HCT116 (cell line): ENCODE measurements around the gene ZNF570. TPM values are rescaled to one million over a fixed set of nuclear protein-coding genes. Genes with fewer than 3 reads are reported as not detected.

Experiments
- ATAC-seq: fragments of 200-7000 bp; cut with Tn5 transposase; 2 replicates; pipeline ENCODE4 v1.9.1; 2020; ENCODE audit warnings: mild to moderate bottlenecking, moderate library complexity
- BruUV-seq: library from RNA; stranded (reverse); fragments of 400-500 nt; replicated peaks from 2 replicates; lab custom pipeline; 2021; lab: Mats Ljungman, UMichigan
- CTCF ChIA-PET: fragments of 300-600 bp; sonication (Branson Sonifier 250); formaldehyde crosslinking; loops from one replicate; lab custom pipeline; 2021; ENCODE audit warnings: antibody characterized with exemption; lab: Charles Lee
- POLR2A ChIA-PET: fragments of 300-600, 350-600 bp; sonication (Branson Sonifier 250); formaldehyde crosslinking; loops from one replicate; lab custom pipeline; 2021; ENCODE audit warnings: antibody characterized with exemption; lab: Charles Lee
- RAD21 ChIA-PET, 2 experiments: fragments of 300-600 bp; sonication (Branson Sonifier 250); formaldehyde crosslinking; loops; one replicate each; lab custom pipeline; 2023; ENCODE audit warnings: low total read pairs in 2 of 2; ENCODE audit not compliant: uncharacterized antibody in 2 of 2, unreplicated experiment in 2 of 2, low non-redundant PET in 1 of 2; lab: Charles Lee
- DNase-seq: peaks from one replicate; pipeline ENCODE4 v3.0.0-alpha.2; 2010; ENCODE audit warnings: low read depth, low spot score
- H2AFZ ChIP-seq: fragments of 200-600 bp; shearing (Covaris generic), sonication (generic); 2 replicates; pipeline ENCODE4 v1.6.1; 2017; ENCODE audit warnings: low read depth, mixed run types, mixed read lengths, antibody characterized with exemption, low read length; ENCODE audit not compliant: poor library complexity, severe bottlenecking
- H3K27ac ChIP-seq: 2 replicates; pipeline ENCODE4 v1.5.1; 2012; ENCODE audit warnings: low read depth, low read length
- H3K27me3 ChIP-seq: fragments of 200-600 bp; sonication (generic); 2 replicates; pipeline ENCODE4 v1.6.1; 2016; ENCODE audit warnings: mixed run types, low read length, mixed read lengths; ENCODE audit not compliant: insufficient read depth
- H3K36me3 ChIP-seq, 2 experiments: fragments of 200-500 bp in 1 of 2; fragments of 200-600 bp in 1 of 2; sonication (Bioruptor generic) in 1 of 2; sonication (generic) in 1 of 2; 2 replicates each; pipeline versions ENCODE4 v1.5.1 to v1.6.1; 2014 to 2016; ENCODE audit warnings: low read length in 2 of 2, inconsistent platforms in 1 of 2, mixed read lengths in 1 of 2, mixed run types in 1 of 2; ENCODE audit not compliant: insufficient read depth in 2 of 2, control insufficient read depth in 1 of 2
- H3K4me1 ChIP-seq, 2 experiments: fragments of 200-600 bp in 1 of 2; sonication (generic) in 1 of 2; 2 replicates each; pipeline versions ENCODE4 v1.5.1 to v1.6.1; 2012 to 2017; ENCODE audit warnings: low read length in 2 of 2, inconsistent platforms in 1 of 2, mild to moderate bottlenecking in 1 of 2, mixed read lengths in 1 of 2, mixed run types in 1 of 2, moderate library complexity in 1 of 2; ENCODE audit not compliant: insufficient read depth in 2 of 2, control insufficient read depth in 1 of 2
- H3K4me2 ChIP-seq: fragments of 200-600 bp; sonication (generic); 2 replicates; pipeline ENCODE4 v1.6.1; 2017; ENCODE audit warnings: mixed run types, low read length, mixed read lengths
- H3K4me3 ChIP-seq, 2 experiments: fragments of 200-600 bp in 1 of 2; sonication (generic) in 1 of 2; replicated peaks in 1 of 2; 2 replicates each; pipeline ENCODE4 v1.5.1; 2011 to 2016; ENCODE audit warnings: low read length in 2 of 2, control low read depth in 1 of 2, low read depth in 1 of 2, mild to moderate bottlenecking in 1 of 2, mixed read lengths in 1 of 2, mixed run types in 1 of 2
- H3K79me2 ChIP-seq: fragments of 200-600 bp; sonication (generic); 2 replicates; pipeline ENCODE4 v1.6.1; 2017; ENCODE audit warnings: mild to moderate bottlenecking, mixed run types, low read length, moderate library complexity, mixed read lengths; ENCODE audit not compliant: insufficient read depth
- H3K9ac ChIP-seq: fragments of 200-600 bp; sonication (generic); 2 replicates; pipeline ENCODE4 v1.6.1; 2016; ENCODE audit warnings: low read length, mixed read lengths
- H3K9me2 ChIP-seq: fragments of 200-600 bp; sonication (generic), shearing (Covaris generic); 2 replicates; pipeline ENCODE4 v1.6.1; 2017; ENCODE audit warnings: mixed run types, mild to moderate bottlenecking, moderate library complexity; ENCODE audit not compliant: insufficient read depth
- H3K9me3 ChIP-seq, 2 experiments: fragments of 200-500 bp in 1 of 2; fragments of 200-600 bp in 1 of 2; sonication (Bioruptor generic) in 1 of 2; sonication (generic) in 1 of 2; 2 replicates each; pipeline ENCODE4 v1.6.1; 2014 to 2017; ENCODE audit warnings: low read length in 2 of 2, mixed read lengths in 2 of 2, inconsistent platforms in 1 of 2, low read depth in 1 of 2, mild to moderate bottlenecking in 1 of 2, mixed run types in 1 of 2, moderate library complexity in 1 of 2; ENCODE audit not compliant: control insufficient read depth in 1 of 2, insufficient read depth in 1 of 2
- H4K20me1 ChIP-seq: fragments of 200-600 bp; sonication (generic), shearing (Covaris generic); 2 replicates; pipeline ENCODE4 v1.6.1; 2017; ENCODE audit warnings: mixed run types, mild to moderate bottlenecking, moderate library complexity; ENCODE audit not compliant: insufficient read depth
- CEBPB ChIP-seq: IDR thresholded peaks from 2 replicates; pipeline ENCODE4 v1.6.1; 2012; ENCODE audit warnings: low read depth
- EZH2 ChIP-seq: fragments of 200-600 bp; sonication (generic); IDR thresholded peaks from 2 replicates; pipeline ENCODE4 v1.6.1; 2017; ENCODE audit warnings: antibody characterized with exemption, mixed run types
- EZH2phosphoT487 ChIP-seq: fragments of 200-600 bp; IDR thresholded peaks from 2 replicates; pipeline ENCODE4 v1.6.1; 2018; ENCODE audit warnings: antibody characterized with exemption, borderline replicate concordance
- JUND ChIP-seq: IDR thresholded peaks from 2 replicates; pipeline ENCODE4 v1.6.1; 2012
- MAX ChIP-seq: IDR thresholded peaks from 2 replicates; pipeline ENCODE4 v1.6.1; 2012
- POLR2AphosphoS5 ChIP-seq: IDR thresholded peaks from 2 replicates; pipeline ENCODE4 v1.6.1; 2011; ENCODE audit warnings: mild to moderate bottlenecking, low read depth, low read length, moderate library complexity
- RAD21 ChIP-seq: IDR thresholded peaks from 2 replicates; pipeline ENCODE4 v1.6.1; 2012; ENCODE audit warnings: low read depth, mild to moderate bottlenecking
- SIN3A ChIP-seq: IDR thresholded peaks from 2 replicates; pipeline ENCODE4 v1.6.1; 2012; ENCODE audit warnings: low read depth
- SRF ChIP-seq: IDR thresholded peaks from 2 replicates; pipeline ENCODE4 v1.6.1; 2012; ENCODE audit warnings: low read depth
- TCF7L2 ChIP-seq: IDR thresholded peaks from 2 replicates; pipeline ENCODE4 v1.7.0; 2011; ENCODE audit warnings: borderline replicate concordance, inconsistent platforms; ENCODE audit not compliant: insufficient read depth, insufficient read length; ENCODE audit errors: extremely low read depth
- ZFX ChIP-seq: fragments of 450-650 bp; IDR thresholded peaks from 2 replicates; pipeline ENCODE4 v1.6.1; 2017
- intact Hi-C: fragments of 100-400 bp; cut with micrococcal nuclease; formaldehyde crosslinking; loops from 2 replicates; pipeline ENCODE4 v1.10.0; 2022
- total RNA-seq: library from RNA; stranded (reverse); gene quantifications from one replicate; pipeline ENCODE4 v1.2.1, GENCODE V29; 2021; ENCODE audit not compliant: unreplicated experiment
- TF ChIP-seq, protein P1 (sequence below): IDR thresholded peaks from 2 replicates; pipeline ENCODE4 v1.6.1; 2012; ENCODE audit warnings: low read depth

Gene ZNF570
- total RNA-seq, 1 experiment from 2014 or later, result not detected

DNA sequence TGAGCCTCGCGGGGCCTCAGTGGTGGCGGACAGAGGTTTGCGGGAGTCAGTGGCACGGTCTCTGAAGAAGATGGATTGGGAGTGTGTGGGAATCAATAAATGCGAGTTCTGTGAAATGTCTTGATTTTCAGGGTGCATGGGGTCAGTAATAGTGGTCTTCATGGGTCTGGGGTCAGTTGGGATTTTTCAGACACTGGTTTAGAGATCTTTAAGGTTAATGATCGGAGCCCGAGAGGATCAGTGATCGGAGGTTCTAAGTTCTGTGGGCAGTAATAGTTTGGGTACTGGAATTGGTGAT is 38.0 kb downstream of the ZNF570 start:
- TF ChIP-seq ZFX (no peak), POLR2AphosphoS5 (no peak), EZH2 (no peak), RAD21 (no peak), EZH2phosphoT487 (no peak), TCF7L2 (no peak), JUND (no peak), SIN3A (no peak), MAX (no peak), CEBPB (no peak), SRF (no peak)
- TF ChIP-seq, protein P1, sequence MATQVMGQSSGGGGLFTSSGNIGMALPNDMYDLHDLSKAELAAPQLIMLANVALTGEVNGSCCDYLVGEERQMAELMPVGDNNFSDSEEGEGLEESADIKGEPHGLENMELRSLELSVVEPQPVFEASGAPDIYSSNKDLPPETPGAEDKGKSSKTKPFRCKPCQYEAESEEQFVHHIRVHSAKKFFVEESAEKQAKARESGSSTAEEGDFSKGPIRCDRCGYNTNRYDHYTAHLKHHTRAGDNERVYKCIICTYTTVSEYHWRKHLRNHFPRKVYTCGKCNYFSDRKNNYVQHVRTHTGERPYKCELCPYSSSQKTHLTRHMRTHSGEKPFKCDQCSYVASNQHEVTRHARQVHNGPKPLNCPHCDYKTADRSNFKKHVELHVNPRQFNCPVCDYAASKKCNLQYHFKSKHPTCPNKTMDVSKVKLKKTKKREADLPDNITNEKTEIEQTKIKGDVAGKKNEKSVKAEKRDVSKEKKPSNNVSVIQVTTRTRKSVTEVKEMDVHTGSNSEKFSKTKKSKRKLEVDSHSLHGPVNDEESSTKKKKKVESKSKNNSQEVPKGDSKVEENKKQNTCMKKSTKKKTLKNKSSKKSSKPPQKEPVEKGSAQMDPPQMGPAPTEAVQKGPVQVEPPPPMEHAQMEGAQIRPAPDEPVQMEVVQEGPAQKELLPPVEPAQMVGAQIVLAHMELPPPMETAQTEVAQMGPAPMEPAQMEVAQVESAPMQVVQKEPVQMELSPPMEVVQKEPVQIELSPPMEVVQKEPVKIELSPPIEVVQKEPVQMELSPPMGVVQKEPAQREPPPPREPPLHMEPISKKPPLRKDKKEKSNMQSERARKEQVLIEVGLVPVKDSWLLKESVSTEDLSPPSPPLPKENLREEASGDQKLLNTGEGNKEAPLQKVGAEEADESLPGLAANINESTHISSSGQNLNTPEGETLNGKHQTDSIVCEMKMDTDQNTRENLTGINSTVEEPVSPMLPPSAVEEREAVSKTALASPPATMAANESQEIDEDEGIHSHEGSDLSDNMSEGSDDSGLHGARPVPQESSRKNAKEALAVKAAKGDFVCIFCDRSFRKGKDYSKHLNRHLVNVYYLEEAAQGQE, result no peak
- Histone ChIP-seq H3K4me1 (no peaks in the 10 kb centered on the region), H3K36me3 (no peaks in the 10 kb centered on the region), H3K27ac (no peak overlapping the region), H3K4me2 (no peak overlapping the region), H4K20me1 (no peaks in the 10 kb centered on the region), H3K4me3 (no peak overlapping the region), H3K9ac (no peak overlapping the region), H3K9me2 (no peaks in the 10 kb centered on the region), H2AFZ (no peak overlapping the region), H3K79me2 (no peaks in the 10 kb centered on the region), H3K9me3 (peaks cover 5 to 32% of the 10 kb centered on the region in 2 experiments; a peak in 2 of 4 replicates), H3K27me3 (no peaks in the 10 kb centered on the region)
- no peak for DNase-seq
- CTCF ChIA-PET, result no interaction called here
- intact Hi-C loops, result no loop called here
- RAD21 ChIA-PET, result no interaction called here
- POLR2A ChIA-PET, result no interaction called here
- no peak for ATAC-seq
- no TSS peak for BruUV-seq
